Fibroblast of pulmonary artery (primary cell): ENCODE measurements around the gene PGA5.

Experiments
- DNase-seq: peaks from one replicate; pipeline ENCODE4 v3.0.0-alpha.2; 2010; ENCODE audit warnings: low read depth
- H3K4me3 ChIP-seq: replicated peaks from 2 replicates; pipeline ENCODE4 v1.5.1; 2011; ENCODE audit warnings: low read depth, mild to moderate bottlenecking, control low read depth, low read length, moderate library complexity
- CTCF ChIP-seq: IDR thresholded peaks from 2 replicates; pipeline ENCODE4 v1.5.1; 2011; ENCODE audit warnings: mild to moderate bottlenecking, control low read depth, low read length, inconsistent platforms; ENCODE audit errors: missing control alignments

The PGA5 gene

GRCh38 chr11:61297341-61297740 lies 56.4 kb downstream of the PGA5 start:
- H3K4me3 ChIP-seq = no peak overlapping the region
- no peak for TF ChIP-seq CTCF
- DNase-seq = no peak

GRCh38 chr11:61297746-61298145 lies 56.8 kb downstream of the PGA5 start:
- no peak for TF ChIP-seq CTCF
- DNase-seq = peak; percentile 99

GRCh38 chr11:61298663-61299244 lies 57.8 kb downstream of the PGA5 start:
- DNase-seq = no peak
- no peak for TF ChIP-seq CTCF

More at GRCh38 chr11:61297746-61298145, 56.8 kb downstream of the PGA5 start:
- H3K4me3 ChIP-seq = no peak overlapping the region

More at GRCh38 chr11:61298663-61299244, 57.8 kb downstream of the PGA5 start:
- H3K4me3 ChIP-seq = no peak overlapping the region
